Smooth muscle cell (in vitro differentiated cells): ENCODE data around the gene ATP5ME. TPM values are rescaled to one million over a fixed set of nuclear protein-coding genes. Genes with fewer than 3 reads are reported as not detected.
A peak's percentile ranks its signal among the peaks of the same experiment; 100 is the strongest.
"Not testable (repeated sequence)": the region's sequence is repeated elsewhere in the genome, so short reads cannot be mapped to it uniquely, and the experiment has no call there.

ENCODE experiments used
- DNase-seq: peaks from one replicate; lab custom pipeline; 2025; ENCODE audit not compliant: unreplicated experiment; lab: John Stamatoyannopoulos, UW
- H2AFZ ChIP-seq: fragments of 200-600 bp; sonication (generic); 2 replicates; pipeline ENCODE4 v1.6.0; 2016; ENCODE audit warnings: antibody characterized with exemption, low read depth, mild to moderate bottlenecking
- H3F3A ChIP-seq: fragments of 200-600 bp; sonication (generic); 2 replicates; pipeline ENCODE4 v1.6.0; 2017; ENCODE audit warnings: antibody characterized with exemption, low read depth
- H3K27ac ChIP-seq: fragments of 200-600 bp; sonication (generic); 2 replicates; pipeline ENCODE4 v1.5.1; 2016; ENCODE audit warnings: low read depth, mild to moderate bottlenecking
- H3K27me3 ChIP-seq: fragments of 200-600 bp; sonication (generic); 2 replicates; pipeline ENCODE4 v1.6.1; 2016; ENCODE audit warnings: low read depth, mild to moderate bottlenecking
- H3K36me3 ChIP-seq: fragments of 200-600 bp; sonication (generic); 2 replicates; pipeline ENCODE4 v1.5.1; 2016; ENCODE audit warnings: low read depth
- H3K4me1 ChIP-seq: fragments of 200-600 bp; sonication (generic); 2 replicates; pipeline ENCODE4 v1.5.1; 2016; ENCODE audit warnings: low read depth
- H3K4me2 ChIP-seq: fragments of 200-600 bp; sonication (generic); 2 replicates; pipeline ENCODE4 v1.6.0; 2016; ENCODE audit warnings: mild to moderate bottlenecking
- H3K4me3 ChIP-seq: fragments of 200-600 bp; sonication (generic); 2 replicates; pipeline ENCODE4 v1.5.1; 2016; ENCODE audit warnings: mild to moderate bottlenecking
- H3K79me2 ChIP-seq: fragments of 200-600 bp; sonication (generic); 2 replicates; pipeline ENCODE4 v1.6.0; 2016; ENCODE audit warnings: low read depth, mild to moderate bottlenecking
- H3K9ac ChIP-seq: fragments of 200-600 bp; sonication (generic); 2 replicates; pipeline ENCODE4 v1.6.0; 2016; ENCODE audit warnings: low read depth
- H3K9me3 ChIP-seq: fragments of 200-600 bp; sonication (generic); replicated peaks from 2 replicates; pipeline ENCODE4 v1.5.1; 2016; ENCODE audit warnings: low read depth
- H4K20me1 ChIP-seq: fragments of 200-600 bp; sonication (generic); 2 replicates; pipeline ENCODE4 v1.6.0; 2016; ENCODE audit warnings: low read depth
- CTCF ChIP-seq: fragments of 200-600 bp; sonication (generic); IDR thresholded peaks from 2 replicates; pipeline ENCODE4 v1.5.1; 2017; ENCODE audit warnings: borderline replicate concordance, mild to moderate bottlenecking, antibody characterized with exemption; ENCODE audit not compliant: insufficient read depth, poor library complexity, severe bottlenecking
- WGBS: methylation state at CpG from one replicate; pipeline ENCODE4 v1.1.7; 2016; ENCODE audit warnings: low lambda C conversion rate; 5-methylcytosine and 5-hydroxymethylcytosine counted together
- polyA plus RNA-seq: library from polyadenylated mRNA; unstranded; fragments of >200 nt; fragmentation: Nextera tagmentation; extraction: Ambion mirVana; gene quantifications from 2 replicates; pipeline ENCODE4 v1.2.1, GENCODE V29; 2016
- total RNA-seq: library from RNA; depleted of rRNA; stranded (reverse); fragments of >200 nt; gene quantifications from 2 replicates; pipeline ENCODE4 v1.2.3, GENCODE V29; 2014

The ATP5ME gene
- total and polyA plus RNA-seq, 2 experiments from 2014 or later, result 95.4 to 699 TPM

- 94% methylated on average over 9 of the region's 11 CpGs for WGBS
- no peak overlapping the region for H3K27ac ChIP-seq
- H3F3A ChIP-seq, result no peaks in the 10 kb centered on the region
- H2AFZ ChIP-seq, result no peak overlapping the region
- peaks cover 61% of the 10 kb centered on the region for H4K20me1 ChIP-seq
- H3K79me2 ChIP-seq, result peaks cover 74% of the 10 kb centered on the region
- peak overlapping the region; percentile 99 for H3K4me2 ChIP-seq
- no peak for DNase-seq
- H3K4me3 ChIP-seq, result peak overlapping the region; percentile 100
- H3K4me1 ChIP-seq, result peaks cover 20% of the 10 kb centered on the region
- H3K9ac ChIP-seq, result no peak overlapping the region
- no peak for TF ChIP-seq CTCF
- H3K9me3 ChIP-seq, result no peaks in the 10 kb centered on the region
- H3K27me3 ChIP-seq, result no peaks in the 10 kb centered on the region
- no peaks in the 10 kb centered on the region for H3K36me3 ChIP-seq
These were observed 34.0 kb upstream of the ATP5ME start for GRCh38 chr4:707929-708630.

GRCh38 chr4:706834-707598, 32.9 kb upstream of the ATP5ME start:
- Histone ChIP-seq H2AFZ (no peak overlapping the region), H3F3A (no peaks in the 10 kb centered on the region), H3K79me2 (peaks cover 63% of the 10 kb centered on the region), H4K20me1 (peaks cover 50% of the 10 kb centered on the region), H3K27me3 (no peaks in the 10 kb centered on the region), H3K9me3 (no peaks in the 10 kb centered on the region), H3K27ac (no peak overlapping the region), H3K9ac (peak overlapping the region; percentile 100), H3K36me3 (no peaks in the 10 kb centered on the region), H3K4me2 (peak overlapping the region; percentile 99), H3K4me3 (peak overlapping the region; percentile 100), H3K4me1 (peaks cover 20% of the 10 kb centered on the region)
- 81% methylated on average over 20 of the region's 21 CpGs for WGBS
- DNase-seq, result no peak
- TF ChIP-seq CTCF, result no peak

GRCh38 chr4:706083-706633, 32.1 kb upstream of the ATP5ME start:
- not testable (repeated sequence) for H3K36me3 ChIP-seq, H3F3A ChIP-seq, H3K27me3 ChIP-seq, DNase-seq, H3K9me3 ChIP-seq
- peak overlapping the region; percentile 99 for H3K4me2 ChIP-seq
- peaks cover 56% of the 10 kb centered on the region for H3K79me2 ChIP-seq
- 5% methylated on average over 20 of the region's 21 CpGs for WGBS
- peaks cover 20% of the 10 kb centered on the region for H3K4me1 ChIP-seq
- peak overlapping the region; percentile 100 for H3K4me3 ChIP-seq
- H4K20me1 ChIP-seq, result peaks cover 44% of the 10 kb centered on the region
- peak overlapping the region; percentile 85 for H2AFZ ChIP-seq
- peak overlapping the region; percentile 100 for H3K9ac ChIP-seq
- H3K27ac ChIP-seq, result peak overlapping the region; percentile 72
